ENCODE data around the gene SUV39H1.

The SUV39H1 gene

GRCh38 chrX:48709522-48710112, 13.1 kb downstream of the SUV39H1 start:
- no peak overlapping the region for H3K4me3 ChIP-seq (ENCODE audit: low read length)
- no peak for DNase-seq (ENCODE audit: low read depth)
- TF ChIP-seq CTCF (IDR thresholded peaks at IDR 0.05; ENCODE audit: insufficient read depth, low read depth, low read length, missing control alignments): no peak

GRCh38 chrX:48711162-48711928, 14.8 kb downstream of the SUV39H1 start:
- DNase-seq (ENCODE audit: low read depth): no peak
- no peak for TF ChIP-seq CTCF (IDR thresholded peaks at IDR 0.05; ENCODE audit: insufficient read depth, low read depth, low read length, missing control alignments)
- H3K4me3 ChIP-seq (ENCODE audit: low read length): no peak overlapping the region

GRCh38 chrX:48711929-48712505, 15.5 kb downstream of the SUV39H1 start:
- DNase-seq (ENCODE audit: low read depth): no peak

GRCh38 chrX:48713847-48714246, 17.3 kb downstream of the SUV39H1 start:
- no peak for DNase-seq (ENCODE audit: low read depth)
- TF ChIP-seq CTCF (IDR thresholded peaks at IDR 0.05; ENCODE audit: insufficient read depth, low read depth, low read length, missing control alignments): no peak
- H3K4me3 ChIP-seq (ENCODE audit: low read length): no peak overlapping the region

More at GRCh38 chrX:48711929-48712505, 15.5 kb downstream of the SUV39H1 start:
- H3K4me3 ChIP-seq (ENCODE audit: low read length): no peak overlapping the region
- no peak for TF ChIP-seq CTCF (IDR thresholded peaks at IDR 0.05; ENCODE audit: insufficient read depth, low read depth, low read length, missing control alignments)

GRCh38 chrX:48714573-48714972, 18.0 kb downstream of the SUV39H1 start:
- no peak overlapping the region for H3K4me3 ChIP-seq (ENCODE audit: low read length)
- no peak for DNase-seq (ENCODE audit: low read depth)

GRCh38 chrX:48715072-48715471, 18.5 kb downstream of the SUV39H1 start:
- H3K4me3 ChIP-seq (ENCODE audit: low read length): no peak overlapping the region
- peak; percentile 25 for DNase-seq (ENCODE audit: low read depth)
- TF ChIP-seq CTCF (IDR thresholded peaks at IDR 0.05; ENCODE audit: insufficient read depth, low read depth, low read length, missing control alignments): no peak

More at GRCh38 chrX:48714573-48714972, 18.0 kb downstream of the SUV39H1 start:
- no peak for TF ChIP-seq CTCF (IDR thresholded peaks at IDR 0.05; ENCODE audit: insufficient read depth, low read depth, low read length, missing control alignments)

Measured in epithelial cell of esophagus (primary cell).